IMR-90 (cell line): ENCODE measurements around the gene COL13A1.

Experiments used
- CHD1 ChIP-seq: IDR thresholded peaks from 2 replicates; pipeline ENCODE4 v1.6.1; 2012; ENCODE audit warnings: low read depth, low read length, improper control_type of control experiment
- MXI1 ChIP-seq: IDR thresholded peaks from 2 replicates; pipeline ENCODE4 v1.6.1; 2012; ENCODE audit warnings: low read depth, mild to moderate bottlenecking, low read length, moderate library complexity, borderline replicate concordance
- POLR2A ChIP-seq: IDR thresholded peaks from 2 replicates; pipeline ENCODE4 v1.6.1; 2012; ENCODE audit warnings: mild to moderate bottlenecking, low read depth, low read length
- TF ChIP-seq, protein P1 (sequence below): conservative IDR thresholded peaks from 2 replicates; pipeline ENCODE4 v1.5.1; 2012; ENCODE audit warnings: mild to moderate bottlenecking, low read depth, low read length, improper control_type of control experiment

DNA sequence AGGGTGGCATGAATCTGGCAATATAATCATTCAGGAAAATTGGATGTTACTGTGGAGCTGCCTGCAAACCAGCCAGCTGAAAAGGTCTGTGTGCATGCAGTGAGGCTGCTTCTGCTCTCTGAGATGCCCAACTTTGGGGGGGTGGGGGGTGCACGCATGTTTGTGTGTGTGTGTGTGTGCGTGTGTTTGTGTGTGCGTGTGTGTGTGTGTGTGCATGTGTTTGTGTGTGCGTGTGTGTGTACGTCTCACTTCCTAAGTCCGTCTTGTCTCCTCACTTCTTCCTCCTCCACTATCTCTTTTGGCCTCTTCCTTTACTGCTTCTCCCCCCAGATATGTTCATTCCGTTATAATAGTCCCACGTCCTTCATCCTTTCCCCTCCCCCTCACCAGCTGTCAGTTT lies 148.1 kb downstream of the COL13A1 start:
- TF ChIP-seq POLR2A (no peak), MXI1 (no peak), CHD1 (no peak)
- TF ChIP-seq, protein P1, sequence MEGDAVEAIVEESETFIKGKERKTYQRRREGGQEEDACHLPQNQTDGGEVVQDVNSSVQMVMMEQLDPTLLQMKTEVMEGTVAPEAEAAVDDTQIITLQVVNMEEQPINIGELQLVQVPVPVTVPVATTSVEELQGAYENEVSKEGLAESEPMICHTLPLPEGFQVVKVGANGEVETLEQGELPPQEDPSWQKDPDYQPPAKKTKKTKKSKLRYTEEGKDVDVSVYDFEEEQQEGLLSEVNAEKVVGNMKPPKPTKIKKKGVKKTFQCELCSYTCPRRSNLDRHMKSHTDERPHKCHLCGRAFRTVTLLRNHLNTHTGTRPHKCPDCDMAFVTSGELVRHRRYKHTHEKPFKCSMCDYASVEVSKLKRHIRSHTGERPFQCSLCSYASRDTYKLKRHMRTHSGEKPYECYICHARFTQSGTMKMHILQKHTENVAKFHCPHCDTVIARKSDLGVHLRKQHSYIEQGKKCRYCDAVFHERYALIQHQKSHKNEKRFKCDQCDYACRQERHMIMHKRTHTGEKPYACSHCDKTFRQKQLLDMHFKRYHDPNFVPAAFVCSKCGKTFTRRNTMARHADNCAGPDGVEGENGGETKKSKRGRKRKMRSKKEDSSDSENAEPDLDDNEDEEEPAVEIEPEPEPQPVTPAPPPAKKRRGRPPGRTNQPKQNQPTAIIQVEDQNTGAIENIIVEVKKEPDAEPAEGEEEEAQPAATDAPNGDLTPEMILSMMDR: no peak
